Renal pelvis (tissue), 4 donors: ENCODE data around the gene HOXD1. TPM values are rescaled to one million over a fixed set of nuclear protein-coding genes. Genes with fewer than 3 reads are reported as not detected.

Source experiments
- DNase-seq: peaks from one replicate; pipeline ENCODE4 v3.0.0-alpha.2; 2013
- polyA plus RNA-seq, 3 donors: library from polyadenylated mRNA; unstranded; fragments of 120-200 nt; gene quantifications; one replicate each; pipeline ENCODE4 v1.2.1, GENCODE V29; 2013; ENCODE audit not compliant: insufficient read length in 3 of 3

The HOXD1 gene
- polyA plus RNA-seq, 3 donors = 9.1 to 11.5 (median 9.9) TPM

GRCh38 chr2:176227874-176228273 lies 39.4 kb downstream of the HOXD1 start:
- DNase-seq = no peak

GRCh38 chr2:176234156-176234555 lies 45.7 kb downstream of the HOXD1 start:
- peak; percentile 28 for DNase-seq

GRCh38 chr2:176234940-176235339 lies 46.5 kb downstream of the HOXD1 start:
- DNase-seq = no peak

- no peak for DNase-seq
Observed at GRCh38 chr2:176237456-176237855, 49.0 kb downstream of the HOXD1 start.

- no peak for DNase-seq
Observed at GRCh38 chr2:176239031-176239430, 50.6 kb downstream of the HOXD1 start.

GRCh38 chr2:176240301-176240700 lies 51.8 kb downstream of the HOXD1 start:
- no peak for DNase-seq

Other genes starting within 250 kb of the HOXD1 start
- 10 to 100 TPM; 23.3 to 24.0 (median 23.7) TPM for gene LNPK, start 186.4 kb upstream of the HOXD1 start, polyA plus RNA-seq
- under 1 TPM in 1 of 3 donors, not detected in 2; 0.01 TPM for gene EVX2, start 104.7 kb upstream of the HOXD1 start, polyA plus RNA-seq
- gene HOXD13, start 95.9 kb upstream of the HOXD1 start, polyA plus RNA-seq = under 1 TPM; 0.08 to 0.33 (median 0.20) TPM
- 1 to 10 TPM in 1 of 3 donors, under 1 TPM in 2; 0.34 to 1.1 (median 0.52) TPM for gene HOXD12, start 88.9 kb upstream of the HOXD1 start, polyA plus RNA-seq
- 10 to 100 TPM; 56.2 to 72.4 (median 64.8) TPM for gene HOXD11, start 81.4 kb upstream of the HOXD1 start, polyA plus RNA-seq
- gene HOXD10, start 71.9 kb upstream of the HOXD1 start, polyA plus RNA-seq = 100 to 1,000 TPM; 147 to 203 (median 149) TPM
- gene HOXD9, start 65.9 kb upstream of the HOXD1 start, polyA plus RNA-seq = 100 to 1,000 TPM in 1 of 3 donors, 10 to 100 TPM in 2; 87.5 to 104 (median 88.6) TPM
- gene HOXD8, start 59.0 kb upstream of the HOXD1 start, polyA plus RNA-seq = 100 to 1,000 TPM; 171 to 182 (median 181) TPM
- 10 to 100 TPM; 53.4 to 68.0 (median 67.5) TPM for gene HOXD4, start 37.1 kb upstream of the HOXD1 start, polyA plus RNA-seq
- 10 to 100 TPM; 26.0 to 32.8 (median 28.9) TPM for gene HOXD3, start 31.4 kb upstream of the HOXD1 start, polyA plus RNA-seq
- gene MTX2, start 80.8 kb downstream of the HOXD1 start, polyA plus RNA-seq = 10 to 100 TPM; 81.3 to 90.6 (median 89.9) TPM